ENCODE data around the gene PDAP1. TPM values are rescaled to one million over a fixed set of nuclear protein-coding genes. Genes with fewer than 3 reads are reported as not detected.

Gene PDAP1
- total and polyA plus RNA-seq, 2 of the 13 experiments (the other 11 are each of a cell fraction or from before 2014, with no cell fraction given): 13.0 to 100 TPM

GRCh38 chr7:99408379-99409191, at the start of gene PDAP1, which contains the start of gene BUD31 (continued):
- no peak for TF ChIP-seq LRRFIP1 (CRISPR knock-in tag; conservative IDR thresholded peaks at IDR 0.05)
- no peak for TF ChIP-seq ZNF20 (CRISPR knock-in tag; IDR thresholded peaks at IDR 0.05)
- TF ChIP-seq, protein P1, sequence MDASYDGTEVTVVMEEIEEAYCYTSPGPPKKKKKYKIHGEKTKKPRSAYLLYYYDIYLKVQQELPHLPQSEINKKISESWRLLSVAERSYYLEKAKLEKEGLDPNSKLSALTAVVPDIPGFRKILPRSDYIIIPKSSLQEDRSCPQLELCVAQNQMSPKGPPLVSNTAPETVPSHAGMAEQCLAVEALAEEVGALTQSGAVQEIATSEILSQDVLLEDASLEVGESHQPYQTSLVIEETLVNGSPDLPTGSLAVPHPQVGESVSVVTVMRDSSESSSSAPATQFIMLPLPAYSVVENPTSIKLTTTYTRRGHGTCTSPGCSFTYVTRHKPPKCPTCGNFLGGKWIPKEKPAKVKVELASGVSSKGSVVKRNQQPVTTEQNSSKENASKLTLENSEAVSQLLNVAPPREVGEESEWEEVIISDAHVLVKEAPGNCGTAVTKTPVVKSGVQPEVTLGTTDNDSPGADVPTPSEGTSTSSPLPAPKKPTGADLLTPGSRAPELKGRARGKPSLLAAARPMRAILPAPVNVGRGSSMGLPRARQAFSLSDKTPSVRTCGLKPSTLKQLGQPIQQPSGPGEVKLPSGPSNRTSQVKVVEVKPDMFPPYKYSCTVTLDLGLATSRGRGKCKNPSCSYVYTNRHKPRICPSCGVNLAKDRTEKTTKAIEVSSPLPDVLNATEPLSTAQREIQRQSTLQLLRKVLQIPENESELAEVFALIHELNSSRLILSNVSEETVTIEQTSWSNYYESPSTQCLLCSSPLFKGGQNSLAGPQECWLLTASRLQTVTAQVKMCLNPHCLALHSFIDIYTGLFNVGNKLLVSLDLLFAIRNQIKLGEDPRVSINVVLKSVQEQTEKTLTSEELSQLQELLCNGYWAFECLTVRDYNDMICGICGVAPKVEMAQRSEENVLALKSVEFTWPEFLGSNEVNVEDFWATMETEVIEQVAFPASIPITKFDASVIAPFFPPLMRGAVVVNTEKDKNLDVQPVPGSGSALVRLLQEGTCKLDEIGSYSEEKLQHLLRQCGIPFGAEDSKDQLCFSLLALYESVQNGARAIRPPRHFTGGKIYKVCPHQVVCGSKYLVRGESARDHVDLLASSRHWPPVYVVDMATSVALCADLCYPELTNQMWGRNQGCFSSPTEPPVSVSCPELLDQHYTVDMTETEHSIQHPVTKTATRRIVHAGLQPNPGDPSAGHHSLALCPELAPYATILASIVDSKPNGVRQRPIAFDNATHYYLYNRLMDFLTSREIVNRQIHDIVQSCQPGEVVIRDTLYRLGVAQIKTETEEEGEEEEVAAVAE (CRISPR knock-in tag; IDR thresholded peaks at IDR 0.05; ENCODE audit: borderline replicate concordance): peak; percentile 73
- TF ChIP-seq, protein P2, sequence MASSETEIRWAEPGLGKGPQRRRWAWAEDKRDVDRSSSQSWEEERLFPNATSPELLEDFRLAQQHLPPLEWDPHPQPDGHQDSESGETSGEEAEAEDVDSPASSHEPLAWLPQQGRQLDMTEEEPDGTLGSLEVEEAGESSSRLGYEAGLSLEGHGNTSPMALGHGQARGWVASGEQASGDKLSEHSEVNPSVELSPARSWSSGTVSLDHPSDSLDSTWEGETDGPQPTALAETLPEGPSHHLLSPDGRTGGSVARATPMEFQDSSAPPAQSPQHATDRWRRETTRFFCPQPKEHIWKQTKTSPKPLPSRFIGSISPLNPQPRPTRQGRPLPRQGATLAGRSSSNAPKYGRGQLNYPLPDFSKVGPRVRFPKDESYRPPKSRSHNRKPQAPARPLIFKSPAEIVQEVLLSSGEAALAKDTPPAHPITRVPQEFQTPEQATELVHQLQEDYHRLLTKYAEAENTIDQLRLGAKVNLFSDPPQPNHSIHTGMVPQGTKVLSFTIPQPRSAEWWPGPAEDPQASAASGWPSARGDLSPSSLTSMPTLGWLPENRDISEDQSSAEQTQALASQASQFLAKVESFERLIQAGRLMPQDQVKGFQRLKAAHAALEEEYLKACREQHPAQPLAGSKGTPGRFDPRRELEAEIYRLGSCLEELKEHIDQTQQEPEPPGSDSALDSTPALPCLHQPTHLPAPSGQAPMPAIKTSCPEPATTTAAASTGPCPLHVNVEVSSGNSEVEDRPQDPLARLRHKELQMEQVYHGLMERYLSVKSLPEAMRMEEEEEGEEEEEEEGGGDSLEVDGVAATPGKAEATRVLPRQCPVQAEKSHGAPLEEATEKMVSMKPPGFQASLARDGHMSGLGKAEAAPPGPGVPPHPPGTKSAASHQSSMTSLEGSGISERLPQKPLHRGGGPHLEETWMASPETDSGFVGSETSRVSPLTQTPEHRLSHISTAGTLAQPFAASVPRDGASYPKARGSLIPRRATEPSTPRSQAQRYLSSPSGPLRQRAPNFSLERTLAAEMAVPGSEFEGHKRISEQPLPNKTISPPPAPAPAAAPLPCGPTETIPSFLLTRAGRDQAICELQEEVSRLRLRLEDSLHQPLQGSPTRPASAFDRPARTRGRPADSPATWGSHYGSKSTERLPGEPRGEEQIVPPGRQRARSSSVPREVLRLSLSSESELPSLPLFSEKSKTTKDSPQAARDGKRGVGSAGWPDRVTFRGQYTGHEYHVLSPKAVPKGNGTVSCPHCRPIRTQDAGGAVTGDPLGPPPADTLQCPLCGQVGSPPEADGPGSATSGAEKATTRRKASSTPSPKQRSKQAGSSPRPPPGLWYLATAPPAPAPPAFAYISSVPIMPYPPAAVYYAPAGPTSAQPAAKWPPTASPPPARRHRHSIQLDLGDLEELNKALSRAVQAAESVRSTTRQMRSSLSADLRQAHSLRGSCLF (CRISPR knock-in tag; IDR thresholded peaks at IDR 0.05; ENCODE audit: borderline replicate concordance): no peak
- peak; percentile 55; the same call in 1 of the 2 replicates for TF ChIP-seq ZNF275 (CRISPR knock-in tag; IDR thresholded peaks at IDR 0.05; ENCODE audit: borderline replicate concordance)
- TF ChIP-seq NR2F6 (IDR thresholded peaks at IDR 0.05): no peak
- no peak for TF ChIP-seq NR2F6 (CRISPR knock-in tag; IDR thresholded peaks at IDR 0.05)
- no peak for TF ChIP-seq HNRNPUL1 (IDR thresholded peaks at IDR 0.05; ENCODE audit: low read depth, low read length)
